ENCODE results near the gene CYTH4.

DNA sequence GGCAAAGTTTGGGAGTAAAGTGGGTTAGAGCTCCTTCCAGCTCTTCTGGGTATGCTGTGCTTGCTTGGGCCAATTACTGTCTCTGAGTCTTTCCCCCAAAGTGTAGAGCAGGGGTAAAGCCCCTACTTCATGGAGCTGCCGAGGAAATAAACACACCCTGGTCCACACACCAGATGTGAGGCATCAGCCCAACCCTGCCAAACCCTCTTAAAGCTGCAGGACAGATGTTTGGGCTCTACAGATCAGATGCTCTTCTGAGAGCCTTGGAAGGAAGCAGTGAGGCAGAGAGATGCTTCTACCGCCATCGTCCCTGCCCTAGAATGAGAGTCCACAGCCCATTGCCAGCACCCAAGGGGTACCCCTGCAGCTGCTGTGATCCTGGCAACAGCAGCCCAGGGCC lies 80.3 kb downstream of the CYTH4 start:
- TF ChIP-seq EP300 (IDR thresholded peaks at IDR 0.05), result no peak
- TF ChIP-seq, protein P1, sequence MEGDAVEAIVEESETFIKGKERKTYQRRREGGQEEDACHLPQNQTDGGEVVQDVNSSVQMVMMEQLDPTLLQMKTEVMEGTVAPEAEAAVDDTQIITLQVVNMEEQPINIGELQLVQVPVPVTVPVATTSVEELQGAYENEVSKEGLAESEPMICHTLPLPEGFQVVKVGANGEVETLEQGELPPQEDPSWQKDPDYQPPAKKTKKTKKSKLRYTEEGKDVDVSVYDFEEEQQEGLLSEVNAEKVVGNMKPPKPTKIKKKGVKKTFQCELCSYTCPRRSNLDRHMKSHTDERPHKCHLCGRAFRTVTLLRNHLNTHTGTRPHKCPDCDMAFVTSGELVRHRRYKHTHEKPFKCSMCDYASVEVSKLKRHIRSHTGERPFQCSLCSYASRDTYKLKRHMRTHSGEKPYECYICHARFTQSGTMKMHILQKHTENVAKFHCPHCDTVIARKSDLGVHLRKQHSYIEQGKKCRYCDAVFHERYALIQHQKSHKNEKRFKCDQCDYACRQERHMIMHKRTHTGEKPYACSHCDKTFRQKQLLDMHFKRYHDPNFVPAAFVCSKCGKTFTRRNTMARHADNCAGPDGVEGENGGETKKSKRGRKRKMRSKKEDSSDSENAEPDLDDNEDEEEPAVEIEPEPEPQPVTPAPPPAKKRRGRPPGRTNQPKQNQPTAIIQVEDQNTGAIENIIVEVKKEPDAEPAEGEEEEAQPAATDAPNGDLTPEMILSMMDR (IDR thresholded peaks at IDR 0.05), result no peak
